Epithelial cell of proximal tubule (primary cell): ENCODE results near the gene RNF123. TPM values are rescaled to one million over a fixed set of nuclear protein-coding genes. Genes with fewer than 3 reads are reported as not detected.

ENCODE experiments used
- DNase-seq: peaks from one replicate; pipeline ENCODE4 v3.0.0-alpha.2; 2011; ENCODE audit warnings: low read depth
- H3K4me3 ChIP-seq: 2 replicates; pipeline ENCODE4 v1.5.1; 2011; ENCODE audit warnings: low read depth, mild to moderate bottlenecking, low read length
- total RNA-seq: library from RNA; depleted of rRNA; stranded (reverse); fragments of >200 nt; gene quantifications from 2 replicates; pipeline ENCODE4 v1.2.3, GENCODE V29; 2015
- TF ChIP-seq, protein P1 (sequence below): conservative IDR thresholded peaks from 2 replicates; pipeline ENCODE4 v1.5.1; 2012; ENCODE audit warnings: low read depth, mild to moderate bottlenecking, low read length

Gene RNF123
- total RNA-seq, 1 donor from 2014 or later: 18.0 TPM

DNA sequence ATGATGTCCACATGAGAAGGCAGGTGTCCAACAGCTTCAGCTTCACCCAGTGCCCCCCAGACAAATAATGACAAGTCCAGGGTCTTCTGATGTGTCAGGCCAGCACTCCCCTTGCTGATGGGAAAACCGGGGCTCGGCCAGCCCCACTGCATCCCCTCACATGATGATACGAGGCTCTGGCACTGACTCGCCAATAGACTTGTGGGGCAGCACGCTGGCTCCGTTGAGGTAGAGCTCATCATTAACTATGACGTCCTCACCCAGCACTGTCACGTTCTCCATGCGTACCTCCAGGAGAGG is 32.2 kb downstream of the RNF123 start:
- TF ChIP-seq, protein P1, sequence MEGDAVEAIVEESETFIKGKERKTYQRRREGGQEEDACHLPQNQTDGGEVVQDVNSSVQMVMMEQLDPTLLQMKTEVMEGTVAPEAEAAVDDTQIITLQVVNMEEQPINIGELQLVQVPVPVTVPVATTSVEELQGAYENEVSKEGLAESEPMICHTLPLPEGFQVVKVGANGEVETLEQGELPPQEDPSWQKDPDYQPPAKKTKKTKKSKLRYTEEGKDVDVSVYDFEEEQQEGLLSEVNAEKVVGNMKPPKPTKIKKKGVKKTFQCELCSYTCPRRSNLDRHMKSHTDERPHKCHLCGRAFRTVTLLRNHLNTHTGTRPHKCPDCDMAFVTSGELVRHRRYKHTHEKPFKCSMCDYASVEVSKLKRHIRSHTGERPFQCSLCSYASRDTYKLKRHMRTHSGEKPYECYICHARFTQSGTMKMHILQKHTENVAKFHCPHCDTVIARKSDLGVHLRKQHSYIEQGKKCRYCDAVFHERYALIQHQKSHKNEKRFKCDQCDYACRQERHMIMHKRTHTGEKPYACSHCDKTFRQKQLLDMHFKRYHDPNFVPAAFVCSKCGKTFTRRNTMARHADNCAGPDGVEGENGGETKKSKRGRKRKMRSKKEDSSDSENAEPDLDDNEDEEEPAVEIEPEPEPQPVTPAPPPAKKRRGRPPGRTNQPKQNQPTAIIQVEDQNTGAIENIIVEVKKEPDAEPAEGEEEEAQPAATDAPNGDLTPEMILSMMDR: no peak
- H3K4me3 ChIP-seq: no peak overlapping the region
- no peak for DNase-seq

DNA sequence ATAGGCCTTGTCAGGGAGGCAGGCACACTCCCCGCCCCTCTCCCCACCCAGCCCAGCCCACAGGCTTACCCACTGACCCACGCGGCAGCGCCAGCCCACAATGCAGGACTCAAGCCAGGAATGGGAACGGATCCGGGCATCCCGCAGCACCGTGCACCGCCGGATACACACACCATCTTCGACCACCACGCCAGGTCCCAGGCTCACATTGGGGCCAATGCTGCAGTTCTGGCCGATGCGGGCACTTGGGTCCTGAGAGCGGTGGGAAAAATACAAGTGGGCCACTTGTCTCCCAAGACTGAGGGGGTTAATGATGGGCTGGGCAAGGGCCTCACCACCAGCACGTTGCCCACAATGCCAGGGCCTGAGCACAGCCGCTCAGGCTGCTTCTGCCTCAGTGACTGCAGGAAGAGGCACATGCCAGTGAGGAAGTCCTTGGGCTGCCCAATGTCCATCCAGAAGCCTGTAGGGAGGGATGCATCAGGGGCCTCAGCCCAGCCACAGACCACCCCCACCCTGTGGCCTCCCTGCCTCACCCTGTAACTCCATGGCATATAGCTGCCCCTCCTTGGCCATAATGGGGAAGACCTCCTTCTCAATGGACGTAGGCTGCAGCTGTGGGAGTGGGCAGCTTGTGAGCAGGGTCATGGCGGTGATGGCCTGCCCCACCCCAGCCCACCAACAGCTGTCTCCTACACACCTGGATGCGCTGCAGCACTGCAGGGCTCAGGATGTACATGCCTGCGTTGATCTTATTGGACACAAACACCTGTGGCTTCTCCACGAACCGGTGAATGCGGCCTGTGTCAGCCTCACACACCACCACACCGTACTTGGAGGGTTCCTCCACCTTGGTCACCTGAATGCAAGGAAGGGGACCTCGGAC is 32.8 kb downstream of the RNF123 start:
- H3K4me3 ChIP-seq: peak overlapping the region; percentile 99
- DNase-seq: no peak
- TF ChIP-seq, protein P1: no peak

DNA sequence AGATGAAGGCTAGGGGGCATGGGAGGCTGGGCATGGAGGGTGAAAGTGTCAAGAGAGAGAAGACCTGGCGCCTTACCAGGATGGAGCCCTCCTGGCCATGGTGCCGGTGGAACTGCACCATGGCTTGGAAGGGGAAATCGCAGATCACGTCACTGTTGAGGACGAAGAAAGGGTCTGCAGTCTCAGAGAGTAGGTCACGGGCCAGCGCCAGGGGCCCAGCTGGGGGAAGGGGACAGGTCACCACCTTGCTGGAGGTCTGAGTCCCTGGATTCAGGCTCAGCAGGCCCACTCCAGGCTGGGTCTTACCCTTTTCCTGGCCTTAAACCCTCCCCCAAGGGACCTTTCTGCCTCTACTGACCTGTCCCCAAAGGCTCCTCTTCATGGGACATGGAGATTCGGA is 33.5 kb downstream of the RNF123 start:
- TF ChIP-seq, protein P1: no peak
- no peak for DNase-seq
- peak overlapping the region; percentile 99 for H3K4me3 ChIP-seq

DNA sequence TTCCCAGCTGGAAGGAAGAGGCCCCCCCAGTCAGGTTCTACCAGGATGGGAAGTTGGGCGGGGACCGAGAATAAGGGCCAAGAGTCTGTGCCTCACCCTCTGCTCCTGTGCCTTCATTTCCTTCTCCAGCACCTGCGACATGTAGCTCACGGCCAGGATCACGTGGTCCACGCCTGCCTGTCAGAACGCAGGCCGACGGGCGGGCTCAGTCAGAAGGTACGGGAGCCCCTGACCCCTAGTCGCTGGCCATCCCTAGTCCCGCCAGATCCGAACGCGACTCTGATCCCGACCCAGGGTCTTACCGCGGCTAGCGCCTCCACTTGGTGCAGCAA is 33.9 kb downstream of the RNF123 start:
- no peak for DNase-seq
- TF ChIP-seq, protein P1: no peak
- peak overlapping the region; percentile 99 for H3K4me3 ChIP-seq

DNA sequence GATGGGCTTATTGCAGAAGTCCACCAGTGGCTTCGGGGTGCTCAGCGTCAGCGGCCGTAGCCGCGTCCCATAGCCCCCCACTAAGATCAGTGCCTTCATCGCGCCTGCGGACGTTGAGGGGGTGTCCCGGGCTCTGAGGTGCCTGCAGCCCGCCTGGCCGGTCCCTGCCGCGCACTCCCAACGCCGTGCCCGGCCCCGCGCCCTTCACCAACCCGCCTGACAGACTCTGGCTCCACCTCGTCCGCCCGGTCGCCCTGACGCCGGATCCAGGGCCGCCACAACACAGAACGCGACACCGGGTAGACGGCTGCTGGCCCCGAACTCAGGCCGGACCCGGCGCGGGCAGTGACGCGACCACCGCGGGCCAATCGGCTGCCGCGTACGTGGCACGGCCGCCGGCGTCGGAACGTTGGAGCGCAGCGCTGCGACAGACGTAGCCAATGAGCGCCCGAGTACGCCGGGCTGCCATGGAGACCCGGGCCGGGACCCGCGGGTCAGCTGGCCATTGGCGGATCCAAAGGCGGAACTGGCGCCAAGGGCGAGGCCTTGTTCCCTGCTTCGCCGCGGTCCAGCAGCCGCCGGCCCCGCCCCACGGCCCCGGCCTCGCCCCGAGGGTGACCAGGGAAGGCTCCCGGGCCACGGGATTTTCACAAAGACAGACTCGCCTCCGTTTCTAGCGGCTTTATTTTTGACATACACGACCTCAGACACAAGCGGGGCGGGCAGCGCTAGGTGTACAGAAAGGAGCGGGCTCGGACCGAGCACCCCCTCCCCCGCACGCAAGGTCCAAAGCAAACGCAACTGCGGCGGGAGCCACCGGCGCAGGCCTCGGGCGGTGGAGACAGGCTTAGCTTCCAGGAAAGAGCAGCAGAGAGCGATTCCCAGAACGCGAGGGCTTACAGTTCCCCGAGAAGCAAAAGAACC is 34.5 kb downstream of the RNF123 start, which contains the start of gene GMPPB:
GMPPB (minus strand) TSS at position 324 of the 924 bp plus-strand sequence; CDS start at position 99, 225 bp downstream.
- peak within 1 kb of the TSS; percentile 99 for H3K4me3 ChIP-seq
- peak; percentile 50 for DNase-seq
- TF ChIP-seq, protein P1: no peak

DNA sequence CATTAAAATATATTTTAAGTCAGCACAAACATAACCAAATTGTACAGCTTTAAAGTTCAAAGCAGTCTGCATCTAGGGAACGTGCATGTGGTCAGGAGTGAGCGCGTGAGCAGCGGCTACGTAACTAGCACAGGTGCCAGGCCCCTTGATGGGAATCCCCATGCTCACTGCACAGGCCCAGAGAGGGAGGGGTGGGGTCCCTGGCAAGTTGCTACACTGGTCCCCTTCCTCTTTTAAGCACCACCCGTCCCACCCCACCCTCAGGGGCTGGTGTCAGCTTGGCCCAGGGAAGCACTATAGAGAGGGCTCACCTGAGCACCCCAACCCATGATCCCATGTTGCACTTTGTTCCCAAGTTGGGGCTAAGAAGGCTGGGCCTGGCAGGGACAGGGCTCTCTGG is 35.2 kb downstream of the RNF123 start:
- H3K4me3 ChIP-seq: peak overlapping the region; percentile 99
- DNase-seq: no peak
- TF ChIP-seq, protein P1: no peak
